ENCODE results near the gene CLEC4F. TPM values are rescaled to one million over a fixed set of nuclear protein-coding genes. Genes with fewer than 3 reads are reported as not detected.

CLEC4F gene
- total RNA-seq, 2 donors from 2014 or later: 0.23 TPM; not detected in 1

- Histone ChIP-seq H3K36me3 (no peaks in the 10 kb centered on the region), H3K27me3 (replicated peaks; ENCODE audit: insufficient read depth) (no peaks in the 10 kb centered on the region), H3K4me3 (no peak overlapping the region), H3K4me1 (replicated peaks) (no peaks in the 10 kb centered on the region), H3K9me3 (no peaks in the 10 kb centered on the region), H3K27ac (no peak overlapping the region)
- TF ChIP-seq POLR2A (IDR thresholded peaks at IDR 0.05) (no peak), CTCF (IDR thresholded peaks at IDR 0.05) (no peak), POLR2AphosphoS5 (IDR thresholded peaks at IDR 0.05) (no peak)
- WGBS: 75% methylated on average over 3 of the region's 3 CpGs
- DNase-seq (ENCODE audit: low spot score): no peak
- intact Hi-C loops (cut with DNase I): no loop called here
Observed at GRCh38 chr2:70779491-70779890, 40.9 kb downstream of the CLEC4F start.

GRCh38 chr2:70778676-70779075, 41.7 kb downstream of the CLEC4F start:
- WGBS: 33% methylated on average over 1 of the region's 1 CpG
- no peak overlapping the region for H3K4me3 ChIP-seq
- no peak for DNase-seq (ENCODE audit: low spot score)
- no peaks in the 10 kb centered on the region for H3K9me3 ChIP-seq
- H3K27me3 ChIP-seq (replicated peaks; ENCODE audit: insufficient read depth): no peaks in the 10 kb centered on the region
- no peak overlapping the region for H3K27ac ChIP-seq
- H3K36me3 ChIP-seq: no peaks in the 10 kb centered on the region
- TF ChIP-seq POLR2A (IDR thresholded peaks at IDR 0.05): no peak
- H3K4me1 ChIP-seq (replicated peaks): no peaks in the 10 kb centered on the region
- intact Hi-C loops (cut with DNase I): no loop called here

DNA sequence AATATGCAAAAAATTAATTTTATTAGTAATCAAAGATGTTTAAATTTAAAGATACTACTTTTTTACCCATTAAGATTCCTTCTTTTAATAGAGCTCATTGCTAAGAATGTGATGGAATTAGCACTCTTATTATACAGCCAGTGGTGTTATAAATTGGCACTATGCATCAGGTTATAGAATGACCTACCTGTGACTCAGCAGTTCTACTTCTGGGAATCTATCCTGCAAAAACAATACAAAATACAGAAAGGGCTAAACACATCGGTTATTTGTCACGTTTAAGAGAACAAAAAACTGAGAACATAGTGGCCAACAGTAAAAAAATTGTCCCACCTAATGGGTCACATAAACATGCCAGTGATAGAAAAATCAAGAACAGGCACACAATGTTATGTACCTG, 42.9 kb downstream of the CLEC4F start:
- no peaks in the 10 kb centered on the region for H3K9me3 ChIP-seq
- H3K27me3 ChIP-seq (replicated peaks; ENCODE audit: insufficient read depth): no peaks in the 10 kb centered on the region
- intact Hi-C loops (cut with DNase I): no loop called here
- H3K27ac ChIP-seq: no peak overlapping the region
- no peaks in the 10 kb centered on the region for H3K36me3 ChIP-seq
- DNase-seq (ENCODE audit: low spot score): no peak
- WGBS: 54% methylated on average over 2 of the region's 2 CpGs
- H3K4me1 ChIP-seq (replicated peaks): no peaks in the 10 kb centered on the region
- no peak overlapping the region for H3K4me3 ChIP-seq
- no peak for TF ChIP-seq CTCF (IDR thresholded peaks at IDR 0.05)
- no peak for TF ChIP-seq POLR2A (IDR thresholded peaks at IDR 0.05)
- no peak for TF ChIP-seq POLR2AphosphoS5 (IDR thresholded peaks at IDR 0.05)

- H3K36me3 ChIP-seq: no peaks in the 10 kb centered on the region
- 90% methylated on average over 3 of the region's 3 CpGs for WGBS
- no peak overlapping the region for H3K4me3 ChIP-seq
- H3K27me3 ChIP-seq (replicated peaks; ENCODE audit: insufficient read depth): no peaks in the 10 kb centered on the region
- intact Hi-C loops (cut with DNase I): no loop called here
- TF ChIP-seq POLR2A (IDR thresholded peaks at IDR 0.05): no peak
- TF ChIP-seq POLR2AphosphoS5 (IDR thresholded peaks at IDR 0.05): no peak
- TF ChIP-seq CTCF (IDR thresholded peaks at IDR 0.05): no peak
- no peak overlapping the region for H3K27ac ChIP-seq
- H3K9me3 ChIP-seq: no peaks in the 10 kb centered on the region
- H3K4me1 ChIP-seq (replicated peaks): no peaks in the 10 kb centered on the region
- DNase-seq (ENCODE audit: low spot score): no peak
Observed at GRCh38 chr2:70776266-70776665, 44.1 kb downstream of the CLEC4F start.

GRCh38 chr2:70775141-70775540, 45.3 kb downstream of the CLEC4F start:
- Histone ChIP-seq H3K27me3 (replicated peaks; ENCODE audit: insufficient read depth) (no peaks in the 10 kb centered on the region), H3K4me1 (replicated peaks) (no peaks in the 10 kb centered on the region), H3K4me3 (no peak overlapping the region), H3K9me3 (no peaks in the 10 kb centered on the region), H3K27ac (no peak overlapping the region), H3K36me3 (no peaks in the 10 kb centered on the region)
- intact Hi-C loops (cut with DNase I): no loop called here
- WGBS: 48% methylated on average over 2 of the region's 2 CpGs
- DNase-seq (ENCODE audit: low spot score): no peak
- TF ChIP-seq POLR2A (IDR thresholded peaks at IDR 0.05) (no peak), POLR2AphosphoS5 (IDR thresholded peaks at IDR 0.05) (no peak), CTCF (IDR thresholded peaks at IDR 0.05) (no peak)
